Activated T-cell treated with anti-CD3 and anti-CD28 coated beads, Interleukin-2, amount 50 U/mL, for 1 hour (primary cell): ENCODE measurements around the gene MACROD1.

Source experiments
- DNase-seq: peaks from one replicate; pipeline ENCODE4 v3.0.0-alpha.2; 2020

MACROD1 gene

GRCh38 chr11:64029773-64030172 is 136.1 kb downstream of the MACROD1 start:
- no peak for DNase-seq

DNA sequence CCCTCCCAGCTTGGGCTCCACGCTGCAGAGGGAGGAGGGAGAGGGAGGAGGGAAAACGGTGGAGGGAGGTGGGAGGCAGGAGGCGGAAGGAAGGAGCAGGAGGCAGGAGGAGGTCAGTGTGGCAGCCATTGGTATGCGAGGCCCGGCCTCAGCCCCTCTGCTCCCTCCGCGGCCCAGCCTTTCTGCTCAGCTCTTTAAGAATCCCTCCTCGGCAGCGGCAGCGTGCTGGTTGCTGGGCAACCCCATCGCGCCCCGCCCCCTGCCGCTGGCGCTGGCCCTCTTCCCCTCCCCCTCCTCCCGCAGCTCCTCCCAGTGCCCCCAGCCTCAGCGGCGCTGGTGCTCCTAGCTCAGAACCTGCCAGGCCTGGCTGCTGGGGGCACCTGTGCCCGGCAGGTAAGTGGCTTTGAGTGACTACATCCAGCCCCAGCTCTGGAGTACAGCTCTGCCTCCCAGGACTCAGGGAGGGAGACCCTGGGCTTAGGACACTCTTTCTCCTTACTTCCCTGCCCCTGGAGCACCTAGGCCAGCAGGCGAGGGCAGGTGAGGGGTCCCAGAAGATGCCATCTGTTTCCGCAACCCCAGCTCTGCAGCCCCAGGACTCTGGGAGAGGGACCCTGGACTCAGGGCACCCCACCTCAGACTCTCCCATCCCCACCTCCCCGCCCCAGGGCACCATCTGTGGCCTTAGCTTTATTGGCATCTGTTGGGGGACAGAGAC is 137.4 kb downstream of the MACROD1 start:
- DNase-seq: no peak

- DNase-seq: no peak
These were observed 138.1 kb downstream of the MACROD1 start for GRCh38 chr11:64027651-64028397.

- DNase-seq: no peak
These were observed 139.2 kb downstream of the MACROD1 start for GRCh38 chr11:64026575-64027205.

GRCh38 chr11:64025205-64025604 is 140.7 kb downstream of the MACROD1 start:
- DNase-seq: no peak

GRCh38 chr11:64023712-64024710 is 141.9 kb downstream of the MACROD1 start:
- DNase-seq: no peak

DNA sequence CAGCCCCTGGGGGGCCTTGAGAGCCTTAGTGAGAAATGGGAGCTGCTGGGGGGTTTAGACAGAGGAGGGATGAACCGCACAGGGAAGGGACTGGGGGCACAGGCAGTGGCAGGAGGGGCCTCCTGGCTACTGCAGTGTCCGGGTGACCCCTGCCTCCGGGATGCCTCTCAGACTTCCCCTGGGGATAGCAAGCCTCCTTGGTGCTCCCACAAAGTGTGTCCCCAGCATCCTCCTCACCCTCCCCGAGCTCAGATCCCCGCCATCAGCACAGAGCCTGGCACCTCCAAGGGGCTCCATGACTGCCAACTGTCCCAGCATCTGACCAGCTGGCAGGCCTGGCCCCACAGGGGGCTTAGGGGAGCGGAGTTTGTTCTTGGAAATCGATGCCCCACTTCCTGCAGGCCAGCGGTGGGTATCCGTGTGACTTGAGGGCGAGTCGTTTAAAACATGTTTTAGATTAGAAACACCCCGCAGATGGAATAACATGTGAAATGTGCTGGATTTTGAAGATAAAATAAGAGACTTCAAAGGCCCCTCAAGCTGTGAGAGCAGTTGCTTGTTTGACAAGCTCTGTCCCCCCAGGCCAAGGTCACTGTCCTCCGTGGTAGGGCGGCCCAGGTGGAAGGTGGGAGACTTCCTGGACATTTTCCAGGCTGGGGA is 143.7 kb downstream of the MACROD1 start:
- DNase-seq: no peak

DNA sequence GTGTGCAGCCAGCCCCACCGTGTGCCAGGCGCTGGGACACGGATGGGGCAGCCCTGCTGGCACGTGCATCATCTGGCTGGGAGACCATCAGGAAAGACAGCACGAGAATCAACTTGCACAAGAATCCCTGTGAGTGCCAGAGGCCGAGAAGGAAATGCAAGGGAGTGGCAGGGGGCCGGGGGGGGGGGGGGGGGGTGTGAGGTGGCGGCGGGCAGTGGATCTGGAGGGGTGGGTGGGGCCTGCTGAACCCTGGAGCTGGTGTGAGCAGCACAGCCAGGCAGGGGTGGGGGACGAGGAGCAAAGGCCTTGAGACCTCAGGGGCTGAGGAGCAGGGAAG is 144.2 kb downstream of the MACROD1 start:
- no peak for DNase-seq

DNA sequence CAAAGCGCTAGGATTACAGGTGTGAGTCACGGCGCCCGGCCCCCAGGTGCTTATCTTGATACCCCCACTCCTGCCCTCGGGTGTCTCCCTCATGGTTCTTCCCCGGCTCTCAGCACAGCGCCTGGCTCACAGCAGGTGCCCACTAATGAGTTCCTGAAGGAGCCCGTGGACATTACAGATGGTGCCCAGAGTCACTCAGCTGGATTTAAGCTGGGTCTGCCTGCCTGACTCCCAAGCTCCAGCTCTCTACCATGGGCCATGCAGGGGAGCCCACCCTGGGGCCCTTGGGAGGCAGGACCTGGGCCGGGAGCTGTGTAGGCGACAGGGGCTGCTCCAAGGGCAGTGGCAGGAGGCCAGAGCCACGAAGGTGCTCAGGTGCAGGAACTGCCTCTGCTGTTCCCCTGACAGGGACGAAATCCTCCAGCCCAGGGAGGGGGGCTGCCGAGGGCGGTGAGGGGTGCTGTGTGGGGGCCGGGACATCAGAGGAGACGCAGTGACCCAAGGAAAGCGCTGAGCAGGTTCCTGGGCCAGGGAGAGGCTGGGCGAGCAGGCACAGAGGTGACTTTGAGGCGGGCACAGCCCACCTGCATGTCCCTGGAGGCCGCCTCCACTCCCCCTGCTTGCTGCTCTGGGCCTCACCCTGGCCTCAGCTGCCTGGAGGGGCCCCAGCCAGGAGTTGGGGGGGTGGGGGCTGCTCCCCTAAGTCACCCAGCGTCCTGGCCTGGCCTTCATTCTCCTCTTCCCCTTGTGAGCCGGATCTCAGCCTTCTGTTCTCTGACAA is 144.7 kb downstream of the MACROD1 start:
- DNase-seq: no peak

DNA sequence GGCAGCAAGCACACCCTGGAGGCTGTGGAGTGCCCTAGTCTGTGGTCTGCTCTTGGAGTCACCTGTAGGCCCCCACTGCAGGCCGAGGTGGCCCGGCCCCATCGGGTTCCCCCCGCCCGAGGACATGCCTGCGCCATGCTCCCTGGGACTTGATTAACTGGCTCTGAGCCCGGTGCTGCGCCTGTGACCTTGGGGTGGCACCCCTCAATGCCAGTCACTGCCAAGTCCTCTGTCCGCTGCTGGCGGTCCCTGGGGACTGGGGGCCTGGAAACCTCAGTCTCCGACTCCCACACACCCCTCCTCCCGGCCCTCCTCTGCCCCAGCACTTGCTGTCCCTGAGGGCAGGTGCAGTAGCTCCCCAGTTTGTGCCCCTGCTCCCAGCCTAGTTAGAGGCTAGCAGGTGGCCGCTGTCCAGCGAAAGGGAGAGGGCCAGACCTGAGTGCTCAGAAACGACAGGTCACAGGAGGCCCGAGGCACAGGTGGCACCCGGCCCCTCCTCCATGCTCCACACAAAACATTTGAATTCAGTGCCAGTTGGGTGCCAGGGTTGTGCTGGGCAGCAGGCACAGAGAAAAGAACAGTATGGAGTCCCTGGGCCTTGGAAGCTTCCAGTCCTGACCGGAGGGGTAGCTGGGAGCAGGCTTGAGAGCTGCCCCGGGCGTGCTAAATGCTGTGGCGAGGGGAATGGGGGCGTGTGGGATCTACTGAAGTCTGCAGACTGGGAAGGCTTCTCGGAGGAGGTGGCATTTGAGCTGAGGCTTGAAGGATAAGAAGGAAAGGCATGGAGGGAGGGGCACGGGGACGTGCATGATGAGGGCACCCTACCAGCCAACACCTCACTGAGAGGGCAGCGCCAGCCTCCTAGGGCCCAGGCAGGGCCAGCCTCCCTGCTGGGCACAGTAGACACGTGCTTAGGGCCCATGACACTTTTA is 146.5 kb downstream of the MACROD1 start:
- no peak for DNase-seq

DNA sequence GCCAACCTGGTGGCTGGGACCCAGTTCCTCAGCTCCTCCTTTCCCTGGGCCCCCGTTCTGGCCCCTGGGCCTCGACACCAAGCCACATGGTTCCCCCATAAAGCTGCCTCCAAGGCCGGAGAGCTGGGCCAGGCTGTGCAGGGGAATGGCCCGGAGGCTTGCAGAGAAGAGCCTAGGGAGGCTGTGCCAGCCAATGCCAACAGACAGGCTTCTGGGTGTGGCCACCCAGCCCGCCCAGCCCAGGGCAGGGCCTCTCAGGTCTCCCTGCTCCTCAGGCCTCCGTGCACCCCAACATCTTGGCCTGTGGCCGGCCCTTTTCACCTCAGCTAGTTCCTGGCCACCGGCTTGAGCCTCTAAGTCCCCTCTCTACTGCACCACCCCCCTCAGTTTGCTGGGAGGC is 147.6 kb downstream of the MACROD1 start:
- no peak for DNase-seq

GRCh38 chr11:64017945-64018224 is 148.0 kb downstream of the MACROD1 start:
- DNase-seq: no peak

- no peak for DNase-seq
These were observed 149.7 kb downstream of the MACROD1 start for GRCh38 chr11:64015935-64016845.

GRCh38 chr11:64015510-64015909 is 150.4 kb downstream of the MACROD1 start:
- no peak for DNase-seq

GRCh38 chr11:64014356-64014755 is 151.6 kb downstream of the MACROD1 start:
- no peak for DNase-seq

DNA sequence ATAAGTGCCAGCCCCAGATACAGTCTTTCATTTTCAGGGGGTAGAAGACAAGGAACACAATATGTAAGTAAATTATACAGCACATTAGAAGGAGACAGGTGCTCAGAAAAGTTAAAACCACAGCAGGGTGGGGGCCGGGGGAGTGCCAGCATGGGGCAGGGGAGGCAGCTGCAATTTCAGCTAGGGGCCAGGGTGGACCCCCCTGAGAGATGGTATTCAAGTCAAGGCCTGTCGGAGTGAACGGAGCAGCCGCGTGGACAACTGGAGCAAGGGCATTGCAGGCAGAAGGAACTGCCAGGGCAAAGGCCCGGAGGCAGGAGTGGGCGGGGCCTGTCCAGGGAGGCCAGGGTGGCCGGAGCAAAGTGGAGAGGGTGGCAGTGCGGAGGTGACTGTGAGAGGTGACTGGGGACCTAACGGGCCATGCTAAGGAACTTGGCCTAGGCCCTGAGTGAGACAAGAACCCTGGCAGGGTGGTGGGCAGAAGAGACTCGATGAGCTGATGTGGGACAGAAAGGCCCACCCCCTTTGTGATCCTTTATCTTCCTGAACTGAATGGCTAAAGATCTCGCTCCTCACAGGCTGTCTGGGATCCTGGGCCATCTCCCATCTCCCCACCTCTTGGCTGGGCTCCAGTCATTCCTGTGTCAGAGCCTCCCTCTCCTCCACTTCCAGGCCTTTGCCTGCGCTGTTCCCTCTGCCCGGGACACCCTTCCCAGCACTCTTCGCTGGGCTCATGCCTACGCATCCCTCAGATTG is 152.6 kb downstream of the MACROD1 start:
- no peak for DNase-seq

- no peak for DNase-seq
These were observed 154.5 kb downstream of the MACROD1 start for GRCh38 chr11:64011371-64011770.

DNA sequence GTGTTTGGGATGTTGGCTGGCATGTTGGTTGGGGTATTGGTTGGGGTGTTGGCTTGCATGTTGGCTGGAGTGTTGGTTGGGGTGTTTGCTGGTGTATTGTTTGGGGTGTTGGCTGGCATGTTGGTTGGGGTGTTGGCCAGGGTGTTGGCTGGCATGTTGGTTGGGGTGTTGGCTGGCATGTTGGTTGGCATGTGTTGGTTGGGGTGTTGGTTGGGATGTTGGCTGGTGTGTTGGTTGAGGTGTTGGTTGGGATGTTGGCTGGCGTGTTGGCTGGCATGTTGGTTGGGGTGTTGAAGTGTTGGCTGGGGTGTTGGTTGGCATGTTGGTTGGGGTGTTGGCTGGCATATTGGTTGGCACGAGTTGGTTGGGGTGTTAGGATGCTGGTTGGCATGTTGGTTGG is 155.1 kb downstream of the MACROD1 start:
- DNase-seq: no peak

- DNase-seq: no peak
These were observed 156.2 kb downstream of the MACROD1 start for GRCh38 chr11:64009710-64010109.
